CD4-positive, alpha-beta T cell treated with Interleukin-4 for 1 hour (primary cell): ENCODE data around the gene TENT5C.

Source experiments
- DNase-seq, 2 donors: peaks; one replicate each; pipeline ENCODE4 v3.0.0-alpha.2; 2020 to 2022

Gene TENT5C

GRCh38 chr1:117638759-117639158, 32.9 kb downstream of the TENT5C start:
- DNase-seq, result no peak

GRCh38 chr1:117639741-117640140, 33.9 kb downstream of the TENT5C start:
- no peak for DNase-seq

- DNase-seq, result no peak
Measured at GRCh38 chr1:117641536-117641935, 35.7 kb downstream of the TENT5C start.

- DNase-seq, result no peak
Measured at GRCh38 chr1:117642963-117643362, 37.1 kb downstream of the TENT5C start.

- DNase-seq, result no peak
Measured at GRCh38 chr1:117643601-117644000, 37.8 kb downstream of the TENT5C start.

- peak in 1 of 2 donors; percentile 47 for DNase-seq
Measured at GRCh38 chr1:117644696-117645311, 39.0 kb downstream of the TENT5C start.

- DNase-seq, result no peak
Measured at GRCh38 chr1:117645343-117645742, 39.5 kb downstream of the TENT5C start.

- DNase-seq, result no peak
Measured at GRCh38 chr1:117646007-117646811, 40.4 kb downstream of the TENT5C start.

- no peak for DNase-seq
Measured at GRCh38 chr1:117646956-117647355, 41.1 kb downstream of the TENT5C start.

- no peak for DNase-seq
Measured at GRCh38 chr1:117648015-117648414, 42.2 kb downstream of the TENT5C start.

- DNase-seq, result no peak
Measured at GRCh38 chr1:117650840-117651568, 45.2 kb downstream of the TENT5C start.

GRCh38 chr1:117651616-117652015, 45.8 kb downstream of the TENT5C start:
- DNase-seq, result no peak

GRCh38 chr1:117652421-117652820, 46.6 kb downstream of the TENT5C start:
- no peak for DNase-seq

- DNase-seq, result no peak
Measured at GRCh38 chr1:117653195-117653594, 47.3 kb downstream of the TENT5C start.

GRCh38 chr1:117653732-117654492, 48.1 kb downstream of the TENT5C start:
- peak in 1 of 2 donors; percentile 49 for DNase-seq

- DNase-seq, result peak; percentile 47 to 52
Measured at GRCh38 chr1:117654493-117655219, 48.8 kb downstream of the TENT5C start.

GRCh38 chr1:117655220-117655577, 49.4 kb downstream of the TENT5C start:
- DNase-seq, result no peak

- DNase-seq, result peak; percentile 83 to 84
Measured at GRCh38 chr1:117656202-117656641, 50.4 kb downstream of the TENT5C start.

GRCh38 chr1:117657031-117657430, 51.2 kb downstream of the TENT5C start:
- DNase-seq, result no peak

- DNase-seq, result no peak
Measured at GRCh38 chr1:117657949-117658660, 52.3 kb downstream of the TENT5C start.

- DNase-seq, result peak; percentile 75 to 80
Measured at GRCh38 chr1:117658676-117659075, 52.8 kb downstream of the TENT5C start.
